T-cell (primary cell): ENCODE data around the gene MCAT. TPM values are rescaled to one million over a fixed set of nuclear protein-coding genes. Genes with fewer than 3 reads are reported as not detected.

ENCODE experiments used
- ATAC-seq, 4 experiments: fragments of 200-7000 bp in 3 of 4; fragments of 150-1000 bp in 1 of 4; cut with Tn5 transposase; replicated peaks in 1 of 4; 1 replicate in 3 of 4; 2 replicates in 1 of 4; pipeline ENCODE4 v1.10.0; 2021; ENCODE audit warnings: moderate library complexity in 3 of 4, mild to moderate bottlenecking in 2 of 4, moderate number of reproducible peaks in 1 of 4
- CTCF ChIA-PET, 2 donors: fragments of 300-600 bp; sonication (Branson Sonifier 250); formaldehyde crosslinking; loops; one replicate each; lab custom pipeline; 2022; ENCODE audit warnings: antibody characterized with exemption in 2 of 2; lab: Charles Lee
- POLR2A ChIA-PET, 2 donors: fragments of 300-600 bp; sonication (Branson Sonifier 250); formaldehyde crosslinking; loops; one replicate each; lab custom pipeline; 2022; ENCODE audit warnings: antibody characterized with exemption in 2 of 2; lab: Charles Lee
- DNase-seq, 35 experiments: peaks; one replicate each; pipeline versions ENCODE4 v3.0.0 to v3.0.0-alpha.2; 2013 to 2023
- H3K27ac ChIP-seq: one replicate; pipeline ENCODE4 v1.5.1; 2013; ENCODE audit warnings: low read length
- H3K27me3 ChIP-seq, 2 experiments: replicated peaks in 1 of 2; 1 replicate in 1 of 2; 2 replicates in 1 of 2; pipeline versions ENCODE4 v1.6.1 to v1.7.0; 2013; ENCODE audit warnings: low read length in 1 of 2, mixed read lengths in 1 of 2; ENCODE audit not compliant: control insufficient read depth in 2 of 2, insufficient read depth in 2 of 2; ENCODE audit errors: extremely low read depth in 1 of 2
- H3K36me3 ChIP-seq, 2 donors: 1 replicate in 1 of 2; 2 replicates in 1 of 2; pipeline versions ENCODE4 v1.6.1 to v1.7.0; 2013; ENCODE audit warnings: low read length in 1 of 2; ENCODE audit not compliant: control insufficient read depth in 2 of 2, insufficient read depth in 1 of 2; ENCODE audit errors: extremely low read depth in 1 of 2
- H3K4me1 ChIP-seq, 2 experiments: 1 replicate in 1 of 2; 2 replicates in 1 of 2; pipeline versions ENCODE4 v1.6.1 to v1.7.0; 2013; ENCODE audit warnings: low read length in 2 of 2, mixed read lengths in 1 of 2; ENCODE audit not compliant: insufficient read depth in 2 of 2, control insufficient read depth in 1 of 2; ENCODE audit errors: extremely low read depth in 1 of 2
- H3K4me3 ChIP-seq, 2 donors: 1 replicate in 1 of 2; 2 replicates in 1 of 2; pipeline versions ENCODE4 v1.5.1 to v1.7.0; 2013; ENCODE audit warnings: mild to moderate bottlenecking in 2 of 2, low read length in 1 of 2, moderate library complexity in 1 of 2; ENCODE audit not compliant: control insufficient read depth in 1 of 2; ENCODE audit errors: extremely low read depth in 1 of 2
- H3K9me3 ChIP-seq: 2 replicates; pipeline ENCODE4 v1.7.0; 2013
- H3K27ac Mint-ChIP-seq, 2 donors: one replicate each; pipeline ENCODE4 v1.8.0; 2020 to 2021; ENCODE audit warnings: mild to moderate bottlenecking in 2 of 2, mixed read lengths in 2 of 2
- H3K27me3 Mint-ChIP-seq, 2 donors: one replicate each; pipeline ENCODE4 v1.8.0; 2021 to 2022; ENCODE audit warnings: mixed read lengths in 2 of 2
- H3K36me3 Mint-ChIP-seq: one replicate; pipeline ENCODE4 v1.8.0; 2021; ENCODE audit warnings: mixed read lengths
- H3K4me1 Mint-ChIP-seq, 3 donors: one replicate each; pipeline ENCODE4 v1.8.0; 2020 to 2022; ENCODE audit warnings: mixed read lengths in 3 of 3, mild to moderate bottlenecking in 1 of 3
- H3K4me3 Mint-ChIP-seq, 3 donors: one replicate each; pipeline ENCODE4 v1.8.0; 2020 to 2022; ENCODE audit warnings: mild to moderate bottlenecking in 3 of 3, mixed read lengths in 3 of 3, moderate library complexity in 3 of 3
- H3K9me3 Mint-ChIP-seq, 3 donors: one replicate each; pipeline ENCODE4 v1.8.0; 2020 to 2022; ENCODE audit warnings: mixed read lengths in 3 of 3
- WGBS: methylation state at CpG from one replicate; pipeline ENCODE4 v1.1.5; 2013; ENCODE audit warnings: missing lambda C conversion rate; ENCODE audit not compliant: insufficient coverage; 5-methylcytosine and 5-hydroxymethylcytosine counted together
- total RNA-seq, 35 experiments: library from RNA in 6 of 35; stranded (reverse) in 6 of 35; fragments of 120-200 nt in 1 of 35; gene quantifications; one replicate each; pipeline versions ENCODE4 v1.2.1 to v1.2.4 and lab custom pipeline; 2013 to 2026

The MCAT gene
- total RNA-seq, 5 donors from 2014 or later (not counting 1 experiment from before 2014, with no cell fraction given) = 6.5 to 13.3 (median 10.6) TPM

- no peak for ATAC-seq
- H3K4me1 Mint-ChIP-seq = peaks cover 0 to 4% (median 2%) of the 10 kb centered on the region in 3 donors
- no peak overlapping the region for H3K27ac Mint-ChIP-seq
Observed at GRCh38 chr22:43127166-43127908, 15.9 kb downstream of the MCAT start.

GRCh38 chr22:43126501-43127165 is 16.6 kb downstream of the MCAT start:
- POLR2A ChIA-PET = interaction anchor here in 1 of 2 donors (0.6 to 0.7 kb wide), 2 partner anchors 28 to 40 kb away, joined by 3 read pairs; no protein-coding TSS in a partner anchor
- peaks cover 4% of the 10 kb centered on the region for H3K36me3 Mint-ChIP-seq

More at GRCh38 chr22:43127166-43127908, 15.9 kb downstream of the MCAT start:
- no peak overlapping the region for H3K4me3 Mint-ChIP-seq
- peaks cover 0 to 3% of the 10 kb centered on the region in 2 experiments for H3K4me1 ChIP-seq
- peaks cover 5% of the 10 kb centered on the region for H3K36me3 Mint-ChIP-seq
- POLR2A ChIA-PET = interaction anchor here in 1 of 2 donors (0.6 kb wide), 1 partner anchor 29 kb away, joined by 3 read pairs; no protein-coding TSS in a partner anchor
- no peaks in the 10 kb centered on the region for H3K9me3 Mint-ChIP-seq
- no peak for DNase-seq
- H3K27me3 ChIP-seq = peaks cover 0 to 6% of the 10 kb centered on the region in 2 experiments
- CTCF ChIA-PET = no interaction called here
- H3K27ac ChIP-seq = no peak overlapping the region
- peaks cover 3 to 6% of the 10 kb centered on the region in 2 donors for H3K36me3 ChIP-seq
- 88% methylated on average over 15 of the region's 17 CpGs for WGBS
- no peaks in the 10 kb centered on the region for H3K9me3 ChIP-seq
- H3K27me3 Mint-ChIP-seq = no peaks in the 10 kb centered on the region
- H3K4me3 ChIP-seq = no peak overlapping the region

GRCh38 chr22:43118953-43119458 is 24.2 kb downstream of the MCAT start:
- Histone ChIP-seq H3K27me3 (no peaks in the 10 kb centered on the region), H3K4me3 (no peak overlapping the region), H3K27ac (no peak overlapping the region), H3K36me3 (peaks cover 0 to 7% of the 10 kb centered on the region in 2 donors), H3K4me1 (peaks cover 0 to 7% of the 10 kb centered on the region in 2 experiments), H3K9me3 (no peaks in the 10 kb centered on the region)
- Mint-ChIP-seq H3K36me3 (no peaks in the 10 kb centered on the region), H3K4me1 (peaks cover 0 to 7% (median 3%) of the 10 kb centered on the region in 3 donors), H3K4me3 (no peak overlapping the region), H3K9me3 (no peaks in the 10 kb centered on the region), H3K27ac (no peak overlapping the region), H3K27me3 (no peaks in the 10 kb centered on the region)
- ChIA-PET CTCF (no interaction called here), POLR2A (no interaction called here)
- WGBS = 52% methylated on average over 4 of the region's 7 CpGs
- no peak for DNase-seq
- ATAC-seq = no peak

More at GRCh38 chr22:43126501-43127165, 16.6 kb downstream of the MCAT start:
- CTCF ChIA-PET = interaction anchor here in 1 of 2 donors (0.6 kb wide), 1 partner anchor 1148 kb away, joined by 3 read pairs; no protein-coding TSS in a partner anchor
- Mint-ChIP-seq H3K27me3 (no peaks in the 10 kb centered on the region), H3K9me3 (no peaks in the 10 kb centered on the region), H3K4me1 (peaks cover 0 to 4% (median 2%) of the 10 kb centered on the region in 3 donors), H3K4me3 (no peak overlapping the region), H3K27ac (no peak overlapping the region)
- Histone ChIP-seq H3K27ac (no peak overlapping the region), H3K4me1 (peaks cover 0 to 3% of the 10 kb centered on the region in 2 experiments), H3K36me3 (peaks cover 0 to under 1% of the 10 kb centered on the region in 2 donors), H3K4me3 (no peak overlapping the region), H3K9me3 (no peaks in the 10 kb centered on the region), H3K27me3 (peaks cover 0 to 6% of the 10 kb centered on the region in 2 experiments)
- no peak for ATAC-seq
- no peak for DNase-seq
- WGBS = 78% methylated on average over 2 of the region's 5 CpGs

GRCh38 chr22:43118024-43118849 is 25.0 kb downstream of the MCAT start:
- WGBS = 75% methylated on average over 18 of the region's 21 CpGs
- no peaks in the 10 kb centered on the region for H3K36me3 Mint-ChIP-seq
- H3K9me3 Mint-ChIP-seq = no peaks in the 10 kb centered on the region
- Histone ChIP-seq H3K4me1 (peaks cover 0 to 7% of the 10 kb centered on the region in 2 experiments), H3K36me3 (peaks cover 0 to 7% of the 10 kb centered on the region in 2 donors), H3K9me3 (no peaks in the 10 kb centered on the region), H3K4me3 (no peak overlapping the region), H3K27me3 (no peaks in the 10 kb centered on the region), H3K27ac (no peak overlapping the region)
- ChIA-PET POLR2A (no interaction called here), CTCF (no interaction called here)
- peaks cover 0 to 7% (median 3%) of the 10 kb centered on the region in 3 donors for H3K4me1 Mint-ChIP-seq
- no peaks in the 10 kb centered on the region for H3K27me3 Mint-ChIP-seq
- H3K27ac Mint-ChIP-seq = no peak overlapping the region
- DNase-seq (no peak), ATAC-seq (no peak)
- H3K4me3 Mint-ChIP-seq = no peak overlapping the region

- Histone ChIP-seq H3K9me3 (no peaks in the 10 kb centered on the region), H3K4me1 (peaks cover 0 to 7% of the 10 kb centered on the region in 2 experiments), H3K4me3 (no peak overlapping the region), H3K36me3 (peaks cover 0 to 7% of the 10 kb centered on the region in 2 donors), H3K27ac (no peak overlapping the region), H3K27me3 (peaks cover 0 to 3% of the 10 kb centered on the region in 2 experiments)
- H3K4me1 Mint-ChIP-seq = peaks cover 0 to 7% (median 3%) of the 10 kb centered on the region in 3 donors
- POLR2A ChIA-PET = no interaction called here
- H3K27ac Mint-ChIP-seq = no peak overlapping the region
- no peaks in the 10 kb centered on the region for H3K36me3 Mint-ChIP-seq
- WGBS = 97% methylated on average over 4 of the region's 7 CpGs
- no peak for ATAC-seq
- no peak for DNase-seq
- CTCF ChIA-PET = no interaction called here
- no peak overlapping the region for H3K4me3 Mint-ChIP-seq
- H3K27me3 Mint-ChIP-seq = no peaks in the 10 kb centered on the region
- H3K9me3 Mint-ChIP-seq = no peaks in the 10 kb centered on the region
Observed at GRCh38 chr22:43116932-43117331, 26.3 kb downstream of the MCAT start.
